H1 (cell line): ENCODE data around the gene INKA2. TPM values are rescaled to one million over a fixed set of nuclear protein-coding genes. Genes with fewer than 3 reads are reported as not detected.

Source experiments
- BACH1 ChIP-seq: IDR thresholded peaks from 2 replicates; pipeline ENCODE4 v1.6.1; 2012; ENCODE audit warnings: low read length, improper control_type of control experiment
- CHD2 ChIP-seq: IDR thresholded peaks from 2 replicates; pipeline ENCODE4 v1.6.1; 2012; ENCODE audit warnings: low read length, improper control_type of control experiment
- CREB1 ChIP-seq: IDR thresholded peaks from 2 replicates; pipeline ENCODE4 v1.6.1; 2012; ENCODE audit warnings: inconsistent platforms
- HDAC2 ChIP-seq, 2 experiments: fragments of 300-600 bp in 1 of 2; sonication (generic) in 1 of 2; IDR thresholded peaks; 2 replicates each; pipeline ENCODE4 v1.6.1; 2011 to 2012; ENCODE audit warnings: low read depth in 2 of 2, low read length in 2 of 2, mild to moderate bottlenecking in 2 of 2, moderate library complexity in 2 of 2, borderline replicate concordance in 1 of 2, inconsistent platforms in 1 of 2
- MAFK ChIP-seq: IDR thresholded peaks from 2 replicates; pipeline ENCODE4 v1.6.1; 2012; ENCODE audit warnings: low read depth, mild to moderate bottlenecking, improper control_type of control experiment, low read length
- PHF8 ChIP-seq: fragments of 200-600 bp; sonication (generic); conservative IDR thresholded peaks from 2 replicates; pipeline ENCODE4 v1.7.1; 2012; ENCODE audit warnings: low read depth, mild to moderate bottlenecking, inconsistent platforms, low read length, moderate library complexity
- POLR2AphosphoS5 ChIP-seq: IDR thresholded peaks from 2 replicates; pipeline ENCODE4 v1.6.1; 2011; ENCODE audit warnings: low read depth, low read length
- RFX5 ChIP-seq: IDR thresholded peaks from 2 replicates; pipeline ENCODE4 v1.6.1; 2011; ENCODE audit warnings: low read depth, low read length, improper control_type of control experiment, borderline replicate concordance
- RXRA ChIP-seq: IDR thresholded peaks from 2 replicates; pipeline ENCODE4 v1.6.1; 2011; ENCODE audit warnings: low read depth, mild to moderate bottlenecking, low read length, moderate library complexity; ENCODE audit not compliant: insufficient read depth
- SP1 ChIP-seq: IDR thresholded peaks from 2 replicates; pipeline ENCODE4 v1.6.1; 2011; ENCODE audit warnings: low read depth, low read length
- TCF12 ChIP-seq: IDR thresholded peaks from 2 replicates; pipeline ENCODE4 v1.6.1; 2011; ENCODE audit warnings: low read depth, mild to moderate bottlenecking, low read length
- polyA plus RNA-seq, 7 experiments: library from polyadenylated mRNA; depleted of rRNA in 3 of 7; stranded (reverse) in 5 of 7; unstranded in 2 of 7; fragments of >200 nt in 5 of 7; fragments of 200-250 nt in 2 of 7; gene quantifications; 1 replicate in 5 of 7; 2 replicates in 1 of 7; 4 replicates in 1 of 7; pipeline versions ENCODE4 v1.2.1 to v1.2.3, GENCODE V29; 2011 to 2013; ENCODE audit warnings: missing spikeins in 2 of 7, mixed read lengths in 2 of 7
- total RNA-seq: library from RNA; stranded (reverse); fragmentation: NEBNext Ultra II Directional; extraction: Animal tissue kit (Norgen Biotek cat#: 25700); gene quantifications from 2 replicates; pipeline ENCODE4 v1.2.1, GENCODE V29; 2021
- TF ChIP-seq, protein P1 (sequence below): fragments of 300-600 bp; sonication (generic); IDR thresholded peaks from 2 replicates; pipeline ENCODE4 v1.7.1; 2012; ENCODE audit warnings: low read length, moderate library complexity, mild to moderate bottlenecking, inconsistent platforms; ENCODE audit not compliant: insufficient replicate concordance

INKA2 gene
- total and polyA plus RNA-seq, 2 of the 8 experiments (the other 6 are each of a cell fraction or from before 2014, with no cell fraction given) = 4.2 to 11.5 TPM

DNA sequence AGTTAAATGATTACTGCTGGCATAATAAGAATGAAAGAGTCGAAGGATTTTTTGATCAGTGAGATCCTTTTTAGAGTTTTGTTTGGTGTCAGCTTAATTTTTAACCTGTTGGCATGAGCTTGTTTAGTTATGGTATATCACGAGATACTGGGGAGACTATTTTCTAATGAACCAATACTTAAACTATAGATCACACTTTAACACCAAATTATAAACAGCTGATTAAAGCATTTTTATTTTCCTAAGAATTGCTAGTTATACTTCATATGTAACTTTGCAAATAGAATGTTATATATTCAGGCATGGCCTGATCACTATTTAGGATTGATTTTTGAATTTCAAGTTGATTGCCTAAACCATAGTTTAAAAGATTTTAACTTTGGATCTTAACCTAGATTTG lies 22.5 kb upstream of the INKA2 start (continued):
- TF ChIP-seq, protein P1, sequence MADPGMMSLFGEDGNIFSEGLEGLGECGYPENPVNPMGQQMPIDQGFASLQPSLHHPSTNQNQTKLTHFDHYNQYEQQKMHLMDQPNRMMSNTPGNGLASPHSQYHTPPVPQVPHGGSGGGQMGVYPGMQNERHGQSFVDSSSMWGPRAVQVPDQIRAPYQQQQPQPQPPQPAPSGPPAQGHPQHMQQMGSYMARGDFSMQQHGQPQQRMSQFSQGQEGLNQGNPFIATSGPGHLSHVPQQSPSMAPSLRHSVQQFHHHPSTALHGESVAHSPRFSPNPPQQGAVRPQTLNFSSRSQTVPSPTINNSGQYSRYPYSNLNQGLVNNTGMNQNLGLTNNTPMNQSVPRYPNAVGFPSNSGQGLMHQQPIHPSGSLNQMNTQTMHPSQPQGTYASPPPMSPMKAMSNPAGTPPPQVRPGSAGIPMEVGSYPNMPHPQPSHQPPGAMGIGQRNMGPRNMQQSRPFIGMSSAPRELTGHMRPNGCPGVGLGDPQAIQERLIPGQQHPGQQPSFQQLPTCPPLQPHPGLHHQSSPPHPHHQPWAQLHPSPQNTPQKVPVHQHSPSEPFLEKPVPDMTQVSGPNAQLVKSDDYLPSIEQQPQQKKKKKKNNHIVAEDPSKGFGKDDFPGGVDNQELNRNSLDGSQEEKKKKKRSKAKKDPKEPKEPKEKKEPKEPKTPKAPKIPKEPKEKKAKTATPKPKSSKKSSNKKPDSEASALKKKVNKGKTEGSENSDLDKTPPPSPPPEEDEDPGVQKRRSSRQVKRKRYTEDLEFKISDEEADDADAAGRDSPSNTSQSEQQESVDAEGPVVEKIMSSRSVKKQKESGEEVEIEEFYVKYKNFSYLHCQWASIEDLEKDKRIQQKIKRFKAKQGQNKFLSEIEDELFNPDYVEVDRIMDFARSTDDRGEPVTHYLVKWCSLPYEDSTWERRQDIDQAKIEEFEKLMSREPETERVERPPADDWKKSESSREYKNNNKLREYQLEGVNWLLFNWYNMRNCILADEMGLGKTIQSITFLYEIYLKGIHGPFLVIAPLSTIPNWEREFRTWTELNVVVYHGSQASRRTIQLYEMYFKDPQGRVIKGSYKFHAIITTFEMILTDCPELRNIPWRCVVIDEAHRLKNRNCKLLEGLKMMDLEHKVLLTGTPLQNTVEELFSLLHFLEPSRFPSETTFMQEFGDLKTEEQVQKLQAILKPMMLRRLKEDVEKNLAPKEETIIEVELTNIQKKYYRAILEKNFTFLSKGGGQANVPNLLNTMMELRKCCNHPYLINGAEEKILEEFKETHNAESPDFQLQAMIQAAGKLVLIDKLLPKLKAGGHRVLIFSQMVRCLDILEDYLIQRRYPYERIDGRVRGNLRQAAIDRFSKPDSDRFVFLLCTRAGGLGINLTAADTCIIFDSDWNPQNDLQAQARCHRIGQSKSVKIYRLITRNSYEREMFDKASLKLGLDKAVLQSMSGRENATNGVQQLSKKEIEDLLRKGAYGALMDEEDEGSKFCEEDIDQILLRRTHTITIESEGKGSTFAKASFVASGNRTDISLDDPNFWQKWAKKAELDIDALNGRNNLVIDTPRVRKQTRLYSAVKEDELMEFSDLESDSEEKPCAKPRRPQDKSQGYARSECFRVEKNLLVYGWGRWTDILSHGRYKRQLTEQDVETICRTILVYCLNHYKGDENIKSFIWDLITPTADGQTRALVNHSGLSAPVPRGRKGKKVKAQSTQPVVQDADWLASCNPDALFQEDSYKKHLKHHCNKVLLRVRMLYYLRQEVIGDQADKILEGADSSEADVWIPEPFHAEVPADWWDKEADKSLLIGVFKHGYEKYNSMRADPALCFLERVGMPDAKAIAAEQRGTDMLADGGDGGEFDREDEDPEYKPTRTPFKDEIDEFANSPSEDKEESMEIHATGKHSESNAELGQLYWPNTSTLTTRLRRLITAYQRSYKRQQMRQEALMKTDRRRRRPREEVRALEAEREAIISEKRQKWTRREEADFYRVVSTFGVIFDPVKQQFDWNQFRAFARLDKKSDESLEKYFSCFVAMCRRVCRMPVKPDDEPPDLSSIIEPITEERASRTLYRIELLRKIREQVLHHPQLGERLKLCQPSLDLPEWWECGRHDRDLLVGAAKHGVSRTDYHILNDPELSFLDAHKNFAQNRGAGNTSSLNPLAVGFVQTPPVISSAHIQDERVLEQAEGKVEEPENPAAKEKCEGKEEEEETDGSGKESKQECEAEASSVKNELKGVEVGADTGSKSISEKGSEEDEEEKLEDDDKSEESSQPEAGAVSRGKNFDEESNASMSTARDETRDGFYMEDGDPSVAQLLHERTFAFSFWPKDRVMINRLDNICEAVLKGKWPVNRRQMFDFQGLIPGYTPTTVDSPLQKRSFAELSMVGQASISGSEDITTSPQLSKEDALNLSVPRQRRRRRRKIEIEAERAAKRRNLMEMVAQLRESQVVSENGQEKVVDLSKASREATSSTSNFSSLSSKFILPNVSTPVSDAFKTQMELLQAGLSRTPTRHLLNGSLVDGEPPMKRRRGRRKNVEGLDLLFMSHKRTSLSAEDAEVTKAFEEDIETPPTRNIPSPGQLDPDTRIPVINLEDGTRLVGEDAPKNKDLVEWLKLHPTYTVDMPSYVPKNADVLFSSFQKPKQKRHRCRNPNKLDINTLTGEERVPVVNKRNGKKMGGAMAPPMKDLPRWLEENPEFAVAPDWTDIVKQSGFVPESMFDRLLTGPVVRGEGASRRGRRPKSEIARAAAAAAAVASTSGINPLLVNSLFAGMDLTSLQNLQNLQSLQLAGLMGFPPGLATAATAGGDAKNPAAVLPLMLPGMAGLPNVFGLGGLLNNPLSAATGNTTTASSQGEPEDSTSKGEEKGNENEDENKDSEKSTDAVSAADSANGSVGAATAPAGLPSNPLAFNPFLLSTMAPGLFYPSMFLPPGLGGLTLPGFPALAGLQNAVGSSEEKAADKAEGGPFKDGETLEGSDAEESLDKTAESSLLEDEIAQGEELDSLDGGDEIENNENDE = no peak
- no peak for TF ChIP-seq SP1
- TF ChIP-seq POLR2AphosphoS5 = no peak
- no peak for TF ChIP-seq RXRA
- TF ChIP-seq TCF12 = no peak
- TF ChIP-seq CREB1 = no peak
- no peak for TF ChIP-seq HDAC2 (IDR thresholded peaks at IDR 0.05; ENCODE audit: borderline replicate concordance in 1 of 2, low read depth in 2 of 2, low read length in 2 of 2)
- TF ChIP-seq PHF8 = no peak
- no peak for TF ChIP-seq CHD2
- TF ChIP-seq RFX5 = no peak
- TF ChIP-seq BACH1 = no peak
- no peak for TF ChIP-seq MAFK
